GM19455 (cell line): ENCODE data around the gene RXFP1.
A peak's percentile ranks its signal among the peaks of the same experiment; 100 is the strongest.
"Not testable (repeated sequence)": the region's sequence is repeated elsewhere in the genome, so short reads cannot be mapped to it uniquely, and the experiment has no call there.

ENCODE experiments used
- ATAC-seq: cut with Tn5 transposase; IDR thresholded peaks from one replicate; pipeline ENCODE4 v1.9.1; 2021; ENCODE audit not compliant: unreplicated experiment

RXFP1 gene

DNA sequence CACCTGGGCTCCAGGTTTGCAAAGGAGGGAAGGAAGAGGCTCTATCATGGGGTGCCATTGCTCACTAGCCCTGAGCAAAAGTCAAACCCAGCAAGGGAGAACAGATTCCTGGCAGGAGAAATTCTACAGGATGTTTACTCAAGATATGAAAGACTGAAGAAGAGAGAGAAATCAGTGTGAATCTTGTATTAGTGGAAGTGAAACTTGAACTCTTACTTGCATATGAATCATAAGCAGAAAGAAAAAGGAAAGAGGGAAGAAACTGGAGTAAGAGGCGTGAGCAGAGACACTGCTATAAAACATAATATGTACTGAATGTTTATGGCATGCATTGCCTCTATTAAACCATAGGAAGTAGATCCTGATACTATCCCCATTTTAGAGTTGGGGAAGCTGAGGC is 89.1 kb downstream of the RXFP1 start:
- ATAC-seq = peak; percentile 92

DNA sequence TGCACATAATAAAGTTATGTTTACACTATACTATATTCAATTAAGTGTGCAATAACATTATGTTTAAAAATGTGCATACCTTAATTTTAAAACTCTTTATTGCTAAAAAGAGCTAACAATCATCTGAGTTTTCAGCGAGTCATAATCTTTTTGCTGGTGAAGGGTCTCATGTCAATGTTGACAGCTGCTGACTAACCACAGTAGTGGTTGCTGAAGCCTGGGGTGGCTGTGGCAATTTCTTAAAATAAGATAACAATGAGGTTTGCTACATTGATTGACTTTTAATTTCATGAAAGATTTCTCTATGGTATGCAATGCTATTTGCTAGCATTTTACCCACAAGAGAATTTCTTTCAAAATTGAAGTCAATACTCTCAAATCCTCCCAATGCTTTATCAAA is 91.4 kb downstream of the RXFP1 start:
- no peak for ATAC-seq

DNA sequence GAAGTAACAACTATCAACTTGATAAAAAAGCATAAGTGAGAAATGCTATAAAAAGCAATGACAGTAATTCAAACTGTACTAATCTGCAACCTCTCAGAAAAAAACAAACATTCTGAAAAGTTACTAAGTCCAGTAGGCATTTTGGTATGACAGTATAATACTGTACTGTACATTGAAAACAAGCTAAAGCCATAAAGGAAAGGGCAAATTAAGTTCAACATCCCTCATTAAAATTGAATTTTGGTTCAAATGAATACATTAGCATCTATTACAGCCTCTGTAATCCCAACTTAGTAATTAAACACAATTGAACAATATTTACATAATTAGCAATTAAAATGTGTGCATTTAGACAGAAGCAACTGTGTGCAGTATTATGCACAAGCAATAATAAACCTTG is 96.3 kb downstream of the RXFP1 start:
- no peak for ATAC-seq

DNA sequence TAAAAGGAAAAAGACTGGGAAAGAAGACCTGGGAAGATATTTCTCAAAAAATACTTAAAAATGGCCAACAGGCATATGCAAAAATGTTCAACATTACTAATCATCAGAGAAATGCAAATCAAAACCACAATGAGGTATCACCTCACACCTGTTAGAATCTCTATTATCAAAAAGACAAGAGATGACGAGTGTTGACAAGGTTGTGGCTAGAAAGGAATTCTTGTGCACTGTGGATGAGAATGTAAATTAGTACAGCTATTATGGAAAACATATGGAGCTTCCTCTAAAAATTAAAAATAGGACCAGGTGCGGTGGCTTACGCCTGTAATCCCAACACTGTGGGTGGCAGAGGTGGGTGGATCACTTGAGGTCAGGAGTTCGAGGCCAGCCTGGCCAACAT is 100.0 kb downstream of the RXFP1 start:
- ATAC-seq = no peak

DNA sequence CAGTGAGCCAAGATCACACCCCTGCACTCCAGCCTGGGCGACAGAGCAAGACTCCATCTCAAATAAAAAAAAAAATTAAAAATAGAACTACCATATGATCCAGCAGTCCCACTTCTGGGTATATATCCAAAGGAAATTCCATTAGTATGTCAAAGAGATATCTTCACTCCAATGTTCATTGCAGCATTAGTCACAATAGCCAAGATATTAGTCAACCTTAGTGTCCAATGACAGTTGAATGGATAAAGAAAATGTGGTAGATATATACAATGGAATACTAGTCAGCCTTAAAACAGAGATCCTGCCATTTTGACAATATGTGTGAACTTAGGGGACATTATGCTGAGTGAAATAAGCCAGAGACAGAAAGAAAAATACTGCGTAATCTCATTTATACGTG is 100.6 kb downstream of the RXFP1 start:
- no peak for ATAC-seq

DNA sequence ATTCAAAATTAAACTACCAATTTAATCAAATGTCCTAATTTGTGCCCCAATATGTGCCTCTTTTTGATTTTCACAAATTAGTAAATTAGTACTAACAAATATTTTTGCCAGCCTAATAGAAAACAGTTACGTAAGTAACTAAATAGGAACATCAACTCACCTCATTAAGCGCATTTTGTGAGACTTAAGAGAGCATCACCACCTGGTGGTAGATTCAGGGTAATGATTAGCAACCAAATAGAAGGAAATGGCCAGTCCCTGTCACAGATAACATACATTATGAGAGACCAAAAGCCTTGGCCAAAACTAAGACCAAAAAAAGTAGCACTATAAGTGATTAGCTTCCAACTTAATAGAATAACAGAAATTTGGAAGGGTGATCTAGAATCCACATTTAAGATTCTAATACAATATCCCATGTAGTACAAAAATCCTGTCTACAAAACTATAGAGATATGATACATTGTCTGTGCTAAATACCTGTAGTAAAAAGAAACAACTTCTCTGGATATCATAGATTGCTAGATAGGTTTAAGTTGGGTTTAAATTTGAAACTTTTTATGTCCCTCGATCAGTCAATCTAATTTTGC is 103.3 kb downstream of the RXFP1 start:
- peak; percentile 81 for ATAC-seq

DNA sequence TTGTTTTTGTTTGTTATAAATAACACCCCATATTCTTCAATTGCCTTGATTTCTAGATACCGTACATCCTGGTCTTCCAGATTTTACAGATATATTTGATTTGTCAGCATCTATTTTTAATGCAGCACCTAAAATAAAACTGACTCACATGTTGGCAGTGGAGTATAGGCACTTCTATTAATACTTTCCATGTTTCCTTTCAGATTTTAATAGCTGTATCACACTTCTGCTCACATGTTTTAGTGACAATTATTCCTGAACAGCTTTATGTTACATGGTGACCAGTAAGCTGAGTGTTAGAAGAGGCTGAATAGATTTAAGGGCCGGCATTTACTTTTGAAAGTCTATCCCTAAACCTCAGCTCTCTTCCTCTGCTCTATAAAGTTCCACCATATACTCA is 103.9 kb downstream of the RXFP1 start:
- ATAC-seq = no peak

DNA sequence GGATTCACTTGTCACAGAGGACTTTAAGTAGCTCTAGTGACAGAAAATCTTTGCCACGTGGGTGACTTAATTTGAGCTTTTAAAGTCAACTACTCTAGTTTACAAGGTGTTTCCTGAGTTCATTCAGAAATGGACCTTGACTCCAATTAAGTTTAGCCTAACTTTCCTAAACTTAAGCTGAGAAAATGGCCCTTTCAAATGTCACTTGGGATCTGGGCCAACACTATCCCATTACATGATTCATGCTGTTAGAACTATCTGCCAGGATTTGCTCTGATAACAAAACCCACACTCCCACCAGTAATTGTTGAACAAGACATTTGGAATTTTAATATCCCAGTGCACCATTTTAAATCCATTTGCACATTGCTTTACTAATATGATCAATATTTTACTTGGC is 109.2 kb downstream of the RXFP1 start:
- no peak for ATAC-seq

DNA sequence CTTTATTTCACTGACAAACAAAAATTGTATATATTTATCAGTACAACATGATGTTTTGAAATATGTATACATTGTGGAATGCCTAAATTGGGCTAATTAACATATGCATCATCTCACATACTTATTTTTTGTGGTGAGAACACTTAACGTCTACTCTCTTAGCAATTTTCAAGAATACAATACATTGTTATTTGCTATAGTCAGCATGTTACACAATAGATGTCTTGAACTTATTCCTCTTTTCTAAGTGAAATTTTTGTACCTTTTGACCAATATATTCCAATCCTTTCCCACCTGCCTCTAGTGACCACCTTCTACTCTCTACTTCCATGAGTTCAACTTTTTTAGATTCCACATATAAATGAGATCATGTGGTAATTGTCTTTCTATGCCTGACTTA is 114.9 kb downstream of the RXFP1 start:
- ATAC-seq = no peak

DNA sequence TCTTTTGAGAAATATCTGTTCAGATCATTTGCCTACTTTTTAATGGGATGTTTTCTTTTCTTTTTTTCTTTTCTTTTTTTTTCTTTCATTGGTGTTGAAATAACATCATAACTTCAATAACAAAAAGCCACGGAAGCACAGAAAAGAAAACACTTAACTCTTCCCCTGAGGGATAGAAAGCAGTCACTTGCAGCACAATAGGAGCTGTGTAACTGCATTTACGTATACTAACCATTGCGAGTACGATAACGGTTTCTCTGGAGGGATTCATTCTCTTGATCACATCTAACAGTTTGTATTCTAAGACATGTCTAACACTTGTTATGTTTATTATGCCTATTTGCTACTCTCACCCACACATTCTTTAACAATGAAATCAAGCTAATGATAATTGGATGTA is 122.7 kb downstream of the RXFP1 start:
- no peak for ATAC-seq

DNA sequence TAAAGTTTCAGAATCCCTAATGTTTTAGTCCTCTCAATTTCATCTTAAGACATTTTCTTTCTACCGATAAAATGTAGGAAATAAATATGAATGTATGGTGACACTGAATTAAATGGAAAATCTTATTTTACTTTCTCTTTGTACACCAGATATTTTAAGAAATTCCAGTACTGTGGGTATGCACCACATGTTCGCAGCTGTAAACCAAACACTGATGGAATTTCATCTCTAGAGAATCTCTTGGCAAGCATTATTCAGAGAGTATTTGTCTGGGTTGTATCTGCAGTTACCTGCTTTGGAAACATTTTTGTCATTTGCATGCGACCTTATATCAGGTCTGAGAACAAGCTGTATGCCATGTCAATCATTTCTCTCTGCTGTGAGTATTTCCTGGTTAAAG is 123.1 kb downstream of the RXFP1 start:
- no peak for ATAC-seq

DNA sequence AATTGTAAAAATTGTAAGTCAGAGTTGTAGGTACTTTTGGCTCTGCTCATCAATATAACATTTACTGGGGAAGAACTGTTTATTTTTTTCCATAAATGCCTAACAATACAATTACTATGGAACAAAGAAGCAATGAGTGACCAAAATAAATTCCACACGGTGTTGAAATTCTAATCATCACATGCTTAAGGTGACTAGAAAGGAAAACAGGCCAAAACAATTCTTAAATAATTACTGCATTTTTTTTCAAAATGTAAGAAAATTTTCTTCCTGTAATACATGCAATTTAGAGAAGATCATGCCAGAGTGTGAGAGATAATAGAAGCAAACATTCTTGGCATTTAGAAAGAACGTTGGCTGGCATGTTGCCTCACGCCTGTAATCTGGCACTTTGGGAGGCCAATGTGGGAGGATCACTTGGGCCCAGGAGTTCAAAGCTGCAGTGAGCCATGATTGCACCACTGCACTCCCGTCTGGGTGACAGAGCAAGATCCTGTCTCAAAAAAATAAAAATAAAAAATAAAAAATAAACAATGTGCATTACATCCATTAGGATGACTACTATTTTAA is 127.5 kb downstream of the RXFP1 start:
- ATAC-seq = no peak

DNA sequence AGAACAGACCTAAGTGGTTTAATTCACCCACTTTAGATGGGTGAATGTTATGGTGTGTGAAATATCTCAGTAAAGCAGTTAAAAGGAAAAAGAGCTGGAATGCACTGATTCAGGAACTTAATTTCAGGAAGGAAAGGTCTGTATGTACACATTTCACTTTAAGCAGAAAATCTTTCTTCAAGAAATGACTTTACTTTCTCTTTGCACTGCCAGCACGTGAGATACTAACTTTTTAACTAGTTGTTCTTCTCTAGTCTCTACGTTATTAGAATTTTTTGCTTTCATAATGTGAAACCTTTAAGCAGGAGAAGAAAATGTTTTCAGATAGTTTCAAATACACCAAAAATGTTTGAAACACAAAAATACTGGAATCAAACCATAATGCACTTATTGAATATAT is 131.2 kb downstream of the RXFP1 start:
- ATAC-seq = no peak

DNA sequence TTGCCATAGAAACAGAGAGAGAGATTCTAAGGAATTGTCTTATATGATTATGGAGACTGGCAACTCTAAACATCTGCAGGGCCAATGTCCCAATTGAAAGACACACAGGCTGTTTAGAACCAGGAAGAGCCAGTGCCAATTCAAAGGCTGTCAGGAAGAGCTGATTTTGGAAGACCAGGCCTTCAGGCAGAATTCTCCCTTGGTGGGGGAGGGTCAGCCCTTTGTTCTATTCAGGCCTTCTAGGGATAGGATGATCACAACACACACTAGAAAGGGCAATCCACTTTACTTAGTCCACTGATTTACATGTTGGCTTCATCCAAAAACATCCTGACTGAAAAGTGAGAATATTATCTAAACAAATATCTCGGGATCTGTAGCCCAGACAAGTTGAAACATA is 134.8 kb downstream of the RXFP1 start:
- ATAC-seq = no peak

DNA sequence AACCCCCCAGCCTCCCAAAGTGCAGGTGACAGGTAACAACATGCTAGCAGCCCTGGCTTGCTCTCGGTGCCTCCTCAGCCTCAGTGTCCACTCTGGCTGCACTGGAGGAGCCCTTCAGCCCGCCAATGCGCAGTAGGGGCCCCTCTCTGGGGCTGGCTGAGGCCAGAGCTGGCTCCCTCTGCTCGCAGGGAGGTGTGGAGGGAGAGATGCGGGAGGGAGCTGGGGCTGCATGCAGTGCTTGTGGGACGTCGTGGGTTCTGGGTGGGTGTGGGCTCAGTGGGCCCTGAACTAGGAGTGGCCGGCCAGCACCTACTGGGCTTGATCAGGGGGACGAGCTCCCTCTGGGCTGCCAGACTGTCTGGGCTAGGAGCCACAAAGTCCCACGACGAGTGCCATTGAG is 135.6 kb downstream of the RXFP1 start:
- no peak for ATAC-seq

DNA sequence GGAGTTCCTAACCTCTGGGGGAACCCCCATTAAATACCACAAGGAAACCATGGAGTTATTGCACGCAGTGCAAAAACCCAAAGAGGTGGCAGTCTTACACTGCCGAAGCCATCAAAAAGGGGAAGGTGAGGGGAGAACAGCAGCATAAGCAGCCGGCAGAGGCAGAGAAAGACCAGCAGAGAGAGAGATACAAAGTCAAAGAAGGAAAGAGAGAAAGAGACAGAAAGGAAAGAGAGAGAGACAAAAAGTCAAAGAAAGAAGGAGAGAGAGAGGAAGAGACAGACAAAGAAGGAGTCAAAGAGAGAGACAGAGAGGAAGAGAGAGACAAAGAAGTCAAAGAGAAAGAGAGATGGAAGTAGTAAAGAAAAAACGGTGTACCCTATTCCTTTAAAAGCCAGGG is 141.6 kb downstream of the RXFP1 start:
- ATAC-seq = not testable (repeated sequence)

DNA sequence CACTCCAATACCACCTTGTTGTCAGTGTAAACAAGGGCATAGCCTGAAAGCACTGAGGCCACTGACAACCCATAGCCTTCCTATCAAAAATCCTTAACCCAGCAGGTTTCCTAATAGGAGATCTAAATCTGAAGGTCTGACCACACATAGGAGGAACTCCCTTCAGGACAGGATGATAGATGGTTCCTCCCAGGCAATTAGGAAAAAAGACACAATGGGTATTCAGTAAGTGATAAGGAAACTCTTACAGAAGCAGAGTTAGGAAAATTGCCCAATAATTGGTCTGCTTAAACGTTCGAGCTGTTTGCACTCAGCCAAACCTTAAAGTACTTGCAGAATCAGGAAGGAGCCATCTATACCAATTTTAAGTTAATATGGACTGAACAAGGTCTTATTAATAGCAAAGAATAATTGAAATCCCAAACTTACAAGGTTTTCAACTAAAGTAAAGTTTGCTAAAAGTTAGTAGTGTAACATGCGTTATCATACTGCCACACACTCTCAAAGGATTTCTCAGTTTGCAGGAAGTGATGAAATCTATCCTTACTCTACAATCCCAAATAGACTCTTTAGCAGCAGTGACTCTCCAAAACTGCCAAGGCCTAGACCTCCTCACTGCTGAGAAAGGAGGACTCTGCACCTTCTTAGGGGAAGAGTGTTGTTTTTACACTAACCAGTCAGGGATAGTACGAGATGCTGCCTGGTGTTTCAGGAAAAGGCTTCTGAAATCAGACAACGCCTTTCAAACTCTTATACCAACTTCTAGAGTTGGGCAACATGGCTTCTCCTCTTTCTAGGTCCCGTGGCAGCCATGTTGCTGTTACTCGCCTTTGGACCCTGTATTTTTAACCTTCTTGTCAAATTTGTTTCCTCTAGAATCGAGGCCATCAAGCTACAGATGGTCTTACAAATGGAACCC is 142.3 kb downstream of the RXFP1 start:
- not testable (repeated sequence) for ATAC-seq

DNA sequence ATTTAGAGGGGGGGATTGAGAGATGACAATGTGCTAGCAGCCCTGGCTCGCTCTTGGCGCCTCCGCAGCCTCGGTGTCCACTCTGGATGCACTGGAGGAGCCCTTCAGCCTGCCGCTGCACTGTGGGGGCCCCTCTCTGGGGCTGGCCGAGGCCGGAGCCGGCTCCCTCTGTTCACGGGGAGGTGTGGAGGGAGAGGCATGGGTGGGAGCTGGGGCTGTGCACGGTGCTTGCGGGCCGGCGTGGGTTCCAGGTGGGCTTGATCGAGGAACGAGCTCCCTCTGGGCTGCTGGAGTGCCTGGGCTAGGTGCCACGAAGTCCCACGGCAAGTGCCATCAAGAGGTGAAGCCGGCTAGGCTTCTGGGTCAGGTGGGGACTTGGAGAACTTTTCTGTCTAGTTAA is 143.1 kb downstream of the RXFP1 start:
- no peak for ATAC-seq

DNA sequence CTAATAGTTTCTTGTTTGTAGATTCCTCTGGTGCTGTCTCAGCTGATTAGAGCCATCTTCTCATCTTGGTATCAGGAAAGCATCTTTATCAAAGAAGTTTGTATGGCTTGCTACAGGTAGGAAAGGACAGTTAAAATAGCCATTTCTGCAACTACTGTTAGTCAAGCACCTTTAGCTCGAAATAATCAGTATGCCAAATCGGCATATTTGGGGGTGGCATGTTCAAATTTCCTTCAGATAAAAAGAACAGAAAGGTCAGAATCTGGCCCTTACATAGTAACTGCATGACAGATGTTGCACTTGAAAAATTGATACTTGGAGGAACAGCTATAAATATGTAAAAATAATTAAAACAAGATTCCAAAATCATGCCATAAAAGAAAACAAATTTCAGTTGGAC is 145.2 kb downstream of the RXFP1 start:
- no peak for ATAC-seq

DNA sequence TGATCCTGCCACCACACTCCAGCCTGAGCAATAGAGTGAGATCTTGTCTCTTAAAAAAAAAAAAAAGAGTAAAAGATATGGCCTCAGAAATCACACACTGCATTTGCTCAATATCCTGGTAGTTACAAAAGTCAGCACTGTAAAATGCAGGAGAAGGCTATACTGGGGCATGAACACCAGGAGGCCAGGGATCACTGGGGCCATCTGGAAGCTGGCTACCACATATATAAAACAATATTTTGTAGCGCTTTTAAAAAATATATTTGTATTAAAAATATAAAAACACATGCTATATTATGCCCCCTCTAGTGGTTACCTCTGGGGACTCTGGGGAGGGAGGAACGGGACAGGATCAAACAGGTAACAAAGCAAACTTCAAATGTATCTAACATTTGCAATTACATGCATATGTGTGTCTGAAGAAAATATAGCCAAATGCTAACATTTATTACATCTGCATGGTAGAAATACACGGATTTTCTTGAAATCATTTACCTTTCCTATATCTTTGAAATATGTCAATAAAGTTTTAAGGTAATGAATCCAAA is 146.0 kb downstream of the RXFP1 start:
- ATAC-seq = no peak

DNA sequence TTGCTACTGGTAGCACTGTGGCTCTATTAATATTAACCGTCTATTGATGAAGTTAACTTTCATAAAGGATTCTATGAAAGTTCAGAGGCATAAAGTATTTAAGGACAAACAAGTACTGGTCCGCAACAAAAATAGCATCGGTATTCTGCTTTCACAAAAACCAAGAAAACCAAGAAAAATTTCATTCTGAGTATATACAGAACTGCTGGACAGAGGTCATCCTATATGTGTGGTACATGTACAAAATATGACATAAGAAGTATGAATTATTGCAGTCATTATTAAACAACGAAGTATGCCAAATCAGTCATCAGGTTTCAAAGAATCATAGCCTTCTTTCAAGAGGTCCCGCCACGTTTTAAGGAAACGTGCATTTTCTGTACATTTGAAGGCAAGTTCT is 147.6 kb downstream of the RXFP1 start:
- ATAC-seq = no peak
